KG1 (cell line): Measurements from ENCODE around the gene DUSP2.
"Not testable (repeated sequence)": the region's sequence is repeated elsewhere in the genome, so short reads cannot be mapped to it uniquely, and the experiment has no call there.

Experiments
- DNase-seq: peaks from one replicate; lab custom pipeline; 2025; lab: John Stamatoyannopoulos, UW

Gene DUSP2

DNA sequence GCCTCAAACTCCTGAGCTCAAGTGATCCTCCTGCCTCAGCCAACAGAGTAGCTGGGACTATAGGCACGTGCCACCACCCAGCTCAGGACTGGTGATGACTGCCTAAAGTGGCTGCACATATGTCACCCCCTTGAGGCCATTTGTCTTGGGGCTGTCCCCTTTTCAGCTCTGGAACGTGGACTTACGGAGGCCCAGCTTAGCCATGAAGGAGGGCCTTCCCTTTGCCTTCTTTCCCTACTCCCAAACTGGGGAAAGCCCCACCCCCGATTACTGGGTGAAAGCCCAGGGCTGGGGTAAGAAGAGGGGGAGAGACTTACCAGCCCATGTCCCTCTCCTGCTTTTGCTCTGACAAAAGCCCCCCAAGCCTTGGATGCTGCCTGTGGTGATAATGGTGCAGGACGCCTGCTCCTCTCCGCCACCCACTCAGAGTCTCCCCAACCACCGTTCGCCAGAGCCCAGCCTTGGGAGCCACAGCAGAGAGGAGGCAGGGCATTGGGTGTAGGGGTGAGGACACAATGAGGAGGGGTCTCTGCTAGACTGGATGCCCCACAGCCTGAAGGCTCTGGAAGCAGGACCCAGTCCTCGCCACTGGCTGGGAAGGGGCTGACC lies 2.5 kb upstream of the DUSP2 start:
- no peak for DNase-seq

DNA sequence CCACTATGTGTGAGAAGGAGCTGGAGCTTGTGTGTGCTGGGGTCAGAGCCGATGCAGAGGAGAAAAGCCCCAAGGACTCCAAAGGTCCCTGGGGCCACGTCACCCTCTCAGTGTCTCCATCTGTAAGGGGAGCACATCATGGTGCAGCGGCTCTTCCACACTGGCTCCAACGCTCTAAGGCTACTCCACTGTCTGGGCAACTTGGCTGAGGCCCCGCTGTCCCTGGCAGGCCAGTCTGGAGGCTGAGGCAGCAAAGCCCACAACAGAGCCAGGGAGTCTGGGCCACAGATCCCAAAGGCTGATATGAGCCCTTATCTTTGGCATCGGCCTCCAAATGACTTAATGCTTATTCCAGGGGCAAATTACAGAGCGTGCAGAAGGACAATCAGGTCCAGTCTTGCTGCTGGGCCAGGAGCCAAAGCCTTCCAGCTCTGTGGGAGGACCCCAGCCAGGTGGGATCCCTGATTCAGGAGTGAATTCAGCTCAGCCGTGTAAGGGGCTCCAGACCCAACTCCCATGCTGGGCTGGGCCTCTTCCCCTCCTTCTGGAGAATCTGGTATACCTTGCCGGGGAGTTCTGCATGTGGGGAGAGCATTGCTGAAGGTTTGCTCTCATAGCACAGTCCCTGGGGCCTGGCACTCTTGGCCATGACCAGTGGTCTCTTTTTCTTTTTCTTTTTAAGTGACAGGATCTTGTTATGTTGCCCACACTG lies 1.8 kb upstream of the DUSP2 start:
- DNase-seq: no peak

DNA sequence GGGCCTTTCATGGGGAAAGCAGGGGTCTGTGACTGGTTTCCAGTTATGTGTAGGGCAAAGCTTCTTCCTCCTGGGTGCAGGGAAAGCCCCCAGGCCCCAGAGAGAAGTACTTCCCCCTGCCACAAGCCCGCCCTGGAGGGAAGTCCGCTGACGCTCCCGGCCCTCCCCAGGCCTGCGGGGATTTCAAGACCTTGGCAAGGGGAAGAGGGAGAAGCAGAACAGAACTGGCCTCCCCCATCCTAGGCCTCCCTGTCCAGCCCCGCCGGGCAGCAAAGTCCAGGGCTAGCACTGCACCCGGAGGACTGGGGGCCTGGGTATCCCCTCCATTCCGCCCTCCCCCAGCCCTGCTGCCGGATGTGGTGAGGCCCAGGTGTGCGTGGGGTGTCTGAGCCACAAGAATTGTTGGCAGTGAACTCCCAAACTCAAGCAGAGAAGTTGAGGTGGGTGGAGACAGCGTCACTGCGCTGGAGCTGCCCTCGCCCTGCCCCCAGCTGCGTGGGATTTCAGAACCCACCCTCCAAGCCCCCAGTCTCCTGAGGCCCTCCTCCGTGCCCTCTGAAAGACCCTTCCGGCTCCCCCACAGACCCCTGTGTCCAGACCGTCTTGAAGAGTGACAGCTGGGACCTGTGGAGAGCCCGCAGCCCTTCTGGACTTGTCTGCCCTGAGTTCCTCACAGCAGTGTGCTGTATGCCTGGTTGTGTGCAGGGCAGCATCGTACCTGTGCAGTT lies 1.1 kb upstream of the DUSP2 start:
- peak; percentile 84 for DNase-seq

DNA sequence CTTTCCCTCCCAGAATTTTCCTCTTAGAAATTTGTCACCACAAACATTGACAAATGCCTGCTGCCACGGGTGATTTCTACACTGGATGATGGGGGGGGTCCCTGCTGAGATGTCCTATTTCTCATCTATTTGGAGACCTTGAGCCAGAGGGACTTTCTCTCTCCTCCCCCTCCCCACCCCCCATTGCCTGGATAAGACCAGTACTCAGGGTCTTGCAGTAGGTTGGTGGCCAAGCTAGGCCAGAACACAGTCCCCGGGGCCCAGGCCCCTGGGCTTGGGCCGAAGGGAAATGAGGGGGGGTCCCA lies 560 bp upstream of the DUSP2 start:
- no peak for DNase-seq

DNA sequence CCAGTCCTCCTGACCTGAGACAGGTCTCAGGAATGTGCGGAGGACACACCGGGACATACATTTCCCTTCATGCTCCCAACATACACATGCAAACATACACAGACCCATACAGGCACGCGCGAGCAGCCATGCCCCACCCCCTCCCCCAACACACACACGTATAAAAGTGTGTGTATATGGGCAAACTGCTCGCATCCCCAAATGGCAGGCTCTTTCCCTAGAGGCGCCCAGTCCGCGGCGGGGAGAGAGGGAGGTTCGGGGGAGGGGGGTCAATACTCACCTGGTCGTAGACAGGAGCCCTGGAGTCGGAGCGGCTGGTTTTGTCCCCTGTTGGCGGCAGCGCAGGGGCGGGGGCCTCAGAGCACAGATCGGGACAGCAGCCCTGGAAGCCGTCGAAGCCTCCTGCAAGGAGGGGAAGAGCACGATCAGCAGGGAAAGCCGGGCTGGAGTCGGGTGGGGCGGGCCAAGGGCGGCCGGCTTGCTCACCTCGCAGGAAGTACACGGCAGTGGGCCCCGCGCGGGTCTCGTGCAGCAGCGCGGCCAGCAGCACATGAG lies 682 bp downstream of the DUSP2 start:
- no peak for DNase-seq

DNA sequence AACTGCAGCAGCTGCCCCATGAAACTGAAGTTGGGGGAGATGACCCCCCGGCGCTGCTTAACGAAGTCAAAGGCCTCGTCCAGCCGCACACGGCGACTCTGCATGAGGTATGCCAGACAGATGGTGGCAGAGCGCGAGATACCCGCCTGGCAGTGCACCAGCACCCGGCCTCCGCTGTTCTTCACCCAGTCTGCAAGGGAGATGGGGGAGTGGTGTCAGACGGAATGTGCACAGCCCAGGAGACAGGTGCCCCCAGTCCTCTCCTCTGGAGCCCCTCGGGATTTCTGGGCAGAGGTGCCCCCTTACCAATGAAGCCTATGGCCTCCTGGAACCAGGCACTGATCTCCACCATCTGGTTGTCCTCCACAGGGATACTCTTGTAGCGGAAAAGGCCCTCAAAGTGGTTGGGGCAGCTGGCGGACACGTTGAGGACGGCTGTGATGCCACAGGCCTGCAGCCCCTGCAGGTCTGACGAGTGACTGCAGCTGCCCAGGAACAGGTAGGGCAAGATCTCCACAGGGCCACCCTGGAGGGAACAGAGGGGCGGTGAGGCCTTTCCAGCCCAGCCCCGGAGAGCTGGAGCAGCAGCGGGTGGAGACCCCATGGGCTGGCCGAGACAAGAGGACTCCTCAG lies 1.3 kb downstream of the DUSP2 start:
- no peak for DNase-seq

DNA sequence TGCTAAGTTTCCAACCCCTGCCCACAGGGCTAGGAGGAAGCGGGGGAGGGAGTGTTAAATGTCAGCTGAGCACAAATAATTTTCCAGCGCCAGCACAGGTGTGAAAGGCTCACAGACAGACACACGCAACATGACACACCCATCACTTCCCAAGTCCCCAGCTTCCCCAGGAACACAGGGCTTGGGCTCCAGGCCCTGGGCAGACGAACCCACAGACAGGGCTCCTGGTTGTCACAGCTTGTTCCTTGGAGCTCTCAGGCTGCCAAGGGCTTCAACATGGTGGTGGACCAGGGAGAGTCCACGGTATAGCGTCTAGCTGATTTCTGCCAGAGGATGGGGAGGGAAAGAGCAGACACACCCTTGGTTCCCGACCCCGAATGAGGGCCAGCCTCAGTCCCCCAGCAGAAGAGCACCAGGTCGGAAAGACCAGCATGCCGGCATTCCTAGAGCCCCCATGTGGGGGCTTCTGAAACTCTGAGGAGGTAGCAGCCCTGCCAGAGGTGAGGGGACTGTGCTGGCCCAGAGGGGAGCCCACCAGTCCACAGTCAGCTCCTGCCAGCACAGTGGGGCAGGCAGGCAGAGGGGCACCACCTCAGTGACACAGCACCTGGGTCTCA lies 1.9 kb downstream of the DUSP2 start:
- DNase-seq: no peak

DNA sequence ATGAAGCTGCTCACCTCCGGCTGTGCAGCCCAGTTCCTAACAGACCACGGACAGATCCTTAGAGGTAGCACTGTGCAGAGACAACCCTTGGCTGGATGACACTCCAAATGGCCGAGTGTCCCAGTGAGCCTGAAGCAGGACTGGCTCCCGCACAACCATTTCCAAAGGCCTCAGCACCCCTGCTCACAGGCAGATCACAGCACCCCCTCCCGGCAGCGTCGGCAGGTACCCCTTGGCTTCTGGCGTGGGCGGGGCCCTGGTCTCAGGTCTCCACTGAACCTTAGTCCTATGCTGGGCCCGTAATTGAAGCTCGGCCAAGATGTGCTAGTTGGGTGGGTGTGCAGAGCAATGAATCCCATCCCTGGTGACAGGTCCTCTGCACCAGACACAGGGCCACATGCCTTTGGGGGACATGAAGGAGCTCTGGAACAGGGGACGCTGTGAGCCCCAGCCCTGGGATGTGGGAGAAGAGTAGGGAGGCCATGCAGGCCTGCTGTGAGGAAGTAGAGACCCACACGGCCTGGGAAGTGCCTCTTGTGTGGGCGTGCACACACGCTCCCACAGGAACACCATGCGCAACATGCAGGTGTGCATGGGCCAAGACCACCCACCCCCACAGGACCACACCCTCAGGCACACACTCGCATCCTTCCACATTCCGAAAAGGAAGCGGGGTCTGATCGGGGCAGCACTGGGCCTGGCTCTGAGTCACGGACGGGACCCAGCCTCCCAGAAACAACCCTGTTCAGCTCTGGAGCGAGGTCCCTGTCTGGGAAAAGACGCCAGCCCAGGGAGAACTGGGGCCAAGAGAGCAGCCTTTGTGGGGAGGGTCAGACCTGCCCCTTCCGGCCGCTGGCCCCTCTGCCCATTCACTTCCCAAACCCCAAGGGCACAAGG lies 2.8 kb downstream of the DUSP2 start:
- no peak for DNase-seq

DNA sequence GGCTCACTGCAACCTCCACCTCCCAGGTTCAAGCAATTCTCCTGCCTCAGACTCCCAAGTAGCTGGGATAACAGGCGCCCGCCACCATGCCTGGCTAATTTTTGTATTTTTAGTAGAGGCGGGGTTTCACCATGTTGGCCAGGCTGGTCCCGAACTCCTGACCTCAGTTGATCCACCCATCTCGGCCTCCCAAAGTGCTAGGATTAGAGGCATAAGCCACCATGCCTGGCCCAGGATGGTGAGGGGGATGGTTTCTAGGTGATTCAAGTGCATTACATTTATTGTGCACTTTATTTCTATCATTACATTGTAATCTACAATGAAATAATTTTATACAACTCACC lies 3.6 kb downstream of the DUSP2 start:
- DNase-seq: not testable (repeated sequence)

DNA sequence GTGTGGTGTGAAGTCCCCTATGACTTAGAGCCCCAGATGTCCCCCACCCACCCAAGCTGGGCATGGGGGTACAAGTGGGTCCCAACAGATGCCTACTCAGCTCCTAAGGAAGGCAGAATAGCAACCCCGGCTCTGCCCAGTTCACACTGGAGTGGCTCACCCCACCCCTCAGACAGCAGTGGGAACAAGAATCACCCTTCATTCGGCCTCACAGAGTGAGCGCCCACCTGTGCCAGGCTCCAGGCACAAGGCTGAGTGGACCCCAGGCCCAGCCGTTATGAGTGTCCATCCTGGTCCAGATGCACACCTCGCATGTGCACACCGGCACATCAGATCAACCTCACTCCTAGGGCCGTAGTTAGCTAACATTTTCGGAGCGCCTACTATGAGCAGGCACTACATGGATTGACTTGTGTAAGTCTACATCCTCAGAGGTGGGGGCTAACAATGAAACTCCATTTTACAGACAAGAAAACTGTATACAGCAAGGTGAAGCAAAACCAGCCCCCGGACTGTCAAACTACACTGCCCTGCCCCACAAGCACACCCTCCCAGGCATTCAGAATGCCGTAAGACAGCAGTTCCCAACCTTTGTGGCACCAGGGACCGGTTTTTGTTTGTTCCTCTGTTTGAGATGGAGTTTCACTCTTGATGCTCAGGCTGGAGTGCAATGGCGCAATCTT lies 4.2 kb downstream of the DUSP2 start:
- no peak for DNase-seq

DNA sequence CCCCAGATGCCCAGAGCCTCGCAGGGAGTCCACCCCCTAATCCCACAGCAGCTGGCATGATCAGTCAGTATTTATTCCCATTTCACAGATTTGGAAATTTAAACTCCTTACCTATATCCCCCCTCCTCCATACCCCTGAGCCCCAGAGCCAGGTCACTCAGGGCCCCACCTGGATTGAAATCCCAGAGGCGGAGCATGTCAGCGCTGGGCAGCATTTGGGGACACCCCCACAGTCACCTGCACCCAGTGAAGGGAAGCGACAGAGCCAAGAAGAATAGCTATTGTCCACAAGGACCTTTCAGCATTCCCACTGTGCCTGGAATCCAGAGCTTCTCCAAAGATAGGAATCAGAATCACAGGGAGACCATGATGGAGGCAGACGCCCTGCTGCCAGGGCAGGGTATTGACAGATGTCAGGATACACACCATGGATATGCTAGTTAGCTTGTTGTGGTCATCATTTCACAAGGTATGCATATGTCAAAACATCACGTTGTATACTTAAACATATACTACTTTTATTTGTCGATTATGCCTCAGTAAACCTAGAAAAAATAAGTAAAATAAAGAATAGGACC lies 6.0 kb downstream of the DUSP2 start:
- no peak for DNase-seq

DNA sequence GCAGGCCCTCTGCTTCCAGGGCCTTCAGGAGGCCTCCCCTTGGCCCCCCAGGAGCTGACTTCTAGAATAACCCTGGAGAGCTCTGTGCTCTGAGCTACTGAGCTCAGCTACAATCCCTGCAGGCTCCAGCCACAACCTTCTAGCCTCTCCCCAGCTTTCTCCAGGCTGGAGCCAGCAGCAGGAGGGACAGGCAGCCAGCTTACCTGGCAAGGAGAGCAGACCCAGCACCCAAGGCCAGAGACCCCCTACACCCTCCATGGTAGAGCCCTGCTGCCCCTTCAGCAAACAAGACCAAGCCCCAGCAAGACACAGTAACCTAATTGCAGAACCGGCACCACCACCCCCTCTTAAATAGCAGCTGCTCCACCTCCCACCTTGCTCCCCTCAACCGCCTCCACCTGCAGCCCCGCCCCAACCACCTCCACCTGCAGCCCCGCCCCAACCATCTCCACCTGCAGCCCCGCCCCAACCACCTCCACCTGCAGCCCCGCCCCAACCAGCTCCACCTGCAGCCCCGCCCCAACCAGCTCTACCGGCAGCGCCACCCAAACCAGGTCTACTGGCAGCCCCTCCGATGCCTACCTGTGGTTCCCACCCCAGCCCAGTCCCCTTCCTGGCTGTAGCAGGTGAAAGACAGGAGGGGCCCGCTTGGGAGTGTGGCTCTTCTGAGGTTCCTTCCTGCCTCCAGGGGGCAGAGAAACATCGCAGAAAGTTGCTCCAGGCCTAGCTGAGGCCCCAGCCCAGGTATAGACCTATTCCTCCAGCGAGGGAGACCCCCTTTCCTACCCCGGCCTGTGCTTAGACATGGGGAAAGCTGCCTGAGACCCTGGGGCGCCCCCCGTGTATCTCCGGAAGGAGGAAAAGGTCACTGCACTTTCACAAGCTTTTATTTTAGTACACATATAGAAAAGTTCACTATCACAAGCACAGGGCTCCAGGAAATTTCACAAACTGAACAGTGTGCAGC lies 6.8 kb downstream of the DUSP2 start, which contains the start of gene ASTL:
Gene ASTL, minus strand, starts transcription at position 324 of the 967 bp plus-strand sequence. Its CDS starts 66 bp downstream, at position 258.
- DNase-seq: no peak

DNA sequence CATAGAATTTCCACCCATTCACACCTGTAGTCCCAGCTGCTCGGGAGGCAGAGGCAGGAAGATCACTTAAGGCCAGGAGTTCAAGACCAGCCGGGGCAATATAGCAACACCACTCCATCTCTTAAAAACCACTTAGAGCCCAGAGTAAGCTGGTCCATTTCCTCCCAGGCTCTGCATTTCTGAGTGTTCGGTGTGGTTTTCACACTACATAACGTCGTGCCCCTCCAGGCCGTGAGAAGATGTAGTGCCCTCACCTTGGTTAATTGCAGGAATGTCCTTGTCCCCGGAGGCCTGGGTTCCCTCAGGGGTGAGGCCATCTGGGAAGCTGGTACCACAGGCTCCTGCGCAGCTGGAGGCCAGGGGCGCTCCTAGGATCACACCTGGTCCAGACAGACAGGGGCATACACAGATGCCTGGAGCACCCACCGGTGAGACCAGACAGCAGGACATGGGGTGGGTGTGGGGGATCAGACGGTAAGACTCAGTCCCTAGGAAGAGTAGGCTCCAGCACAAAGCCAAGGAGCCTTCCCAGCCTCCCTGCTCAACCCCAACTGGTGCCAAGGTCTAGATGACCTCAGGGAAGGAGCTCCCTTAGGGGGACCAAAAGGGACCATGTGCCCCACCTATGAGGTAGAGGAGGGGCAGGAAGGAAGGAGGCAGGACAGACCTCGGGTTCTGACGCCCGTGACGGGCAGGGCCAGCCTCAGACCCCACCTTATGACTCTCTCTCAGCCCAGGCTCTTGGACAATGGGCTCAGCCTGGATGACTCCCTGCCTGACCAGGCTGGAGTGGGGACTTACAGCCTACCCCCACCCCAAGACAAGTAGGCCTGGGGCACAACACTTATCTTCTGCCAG lies 7.7 kb downstream of the DUSP2 start:
- DNase-seq: no peak

DNA sequence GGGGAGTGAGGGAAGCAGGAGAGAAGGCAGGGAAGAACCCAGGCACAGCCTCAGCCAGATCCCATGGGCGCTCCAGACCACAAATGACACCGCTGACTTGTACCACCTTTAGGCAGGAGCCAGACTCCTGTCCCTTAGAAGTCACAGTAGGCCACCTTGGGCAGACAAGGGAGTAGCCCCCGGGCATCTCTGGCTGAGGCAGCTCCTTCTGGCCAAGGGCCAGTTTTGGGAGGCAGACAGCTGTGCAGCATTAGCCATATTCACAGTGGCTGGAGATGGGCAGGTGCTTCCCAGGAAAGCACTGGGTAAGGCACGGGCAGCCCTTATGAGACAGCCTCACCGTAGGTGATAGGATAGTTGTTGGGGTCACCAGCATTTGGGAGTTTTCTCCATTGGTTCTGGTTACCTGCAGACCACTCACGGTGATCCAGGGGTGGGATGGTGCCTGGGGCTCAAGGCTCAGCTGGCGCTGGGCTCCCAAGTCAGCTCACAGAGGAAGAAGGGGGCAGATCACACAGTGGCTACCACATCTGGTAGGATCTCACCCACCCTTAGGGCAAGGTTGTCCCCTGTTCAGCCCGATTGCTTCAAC lies 9.0 kb downstream of the DUSP2 start:
- DNase-seq: no peak

DNA sequence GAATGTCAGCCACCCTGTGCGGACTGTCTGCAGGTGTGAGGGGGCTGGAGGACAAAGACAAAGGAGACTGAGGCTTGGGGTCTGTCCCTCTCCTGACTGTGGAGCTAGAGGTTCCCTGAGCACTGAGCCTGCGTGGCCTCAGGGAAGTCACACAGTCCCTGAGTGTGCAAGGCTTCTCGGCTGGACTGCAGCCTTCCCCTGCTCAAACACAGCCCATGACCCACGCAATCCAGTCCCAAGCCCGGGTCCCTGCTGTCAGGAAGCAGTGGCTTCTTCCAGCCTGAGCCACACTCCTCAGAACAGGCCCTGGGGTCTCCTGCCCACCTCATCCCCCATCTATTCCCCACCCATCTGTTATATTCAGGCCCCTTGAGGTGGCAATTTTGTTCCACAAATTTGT lies 9.6 kb downstream of the DUSP2 start:
- DNase-seq: no peak

DNA sequence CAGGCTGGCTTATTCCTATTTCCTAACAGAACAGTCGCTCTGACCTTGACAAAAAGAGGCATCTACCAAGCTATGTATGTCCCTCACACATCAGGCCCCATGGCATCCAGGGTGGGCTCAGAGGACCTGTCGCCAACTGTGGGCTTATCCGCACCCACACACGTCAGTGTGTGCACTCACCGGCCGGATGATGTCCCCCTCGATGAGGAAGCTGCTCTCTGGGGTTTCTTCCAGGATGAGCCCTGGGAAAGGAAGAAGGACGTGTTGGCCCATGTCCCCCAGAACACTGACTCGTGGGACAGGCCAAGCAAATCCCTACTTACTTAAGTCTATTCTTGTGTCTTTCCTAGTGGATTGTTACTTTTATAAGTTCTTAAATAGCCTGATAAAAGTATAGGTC lies 10.1 kb downstream of the DUSP2 start:
- DNase-seq: no peak

DNA sequence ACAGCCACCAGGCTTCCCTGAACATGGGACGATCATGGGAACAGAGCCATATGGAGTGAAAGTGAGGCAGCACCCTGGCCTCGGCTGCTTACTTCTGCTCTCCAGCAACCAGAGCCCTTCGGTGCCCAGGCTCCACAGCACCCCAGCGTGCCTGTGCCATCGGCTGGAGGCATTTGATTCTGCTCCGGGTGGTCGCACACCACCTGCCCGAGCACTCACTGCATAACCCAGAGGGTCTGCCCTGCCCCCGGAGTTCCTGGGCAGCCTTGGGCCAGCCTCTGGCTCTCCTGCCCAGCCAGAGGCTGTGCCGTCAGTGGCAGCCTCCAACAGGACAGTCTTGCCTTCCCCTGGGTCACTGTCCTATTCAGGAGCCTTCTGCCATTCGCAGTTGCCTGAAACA lies 10.8 kb downstream of the DUSP2 start:
- DNase-seq: no peak
